Skeletal muscle tissue (tissue), 4 donors: ENCODE measurements around the gene SLC24A3. TPM values are rescaled to one million over a fixed set of nuclear protein-coding genes. Genes with fewer than 3 reads are reported as not detected.

Source experiments
- H3K27ac ChIP-seq: one replicate; pipeline ENCODE4 v1.7.0; 2013; ENCODE audit warnings: mild to moderate bottlenecking, low read depth, low read length, inconsistent platforms
- H3K27me3 ChIP-seq, 3 donors: one replicate each; pipeline ENCODE4 v1.7.0; 2013; ENCODE audit warnings: low read length in 3 of 3; ENCODE audit not compliant: control insufficient read depth in 3 of 3, insufficient read depth in 3 of 3
- H3K36me3 ChIP-seq, 3 donors: one replicate each; pipeline ENCODE4 v1.7.0; 2013; ENCODE audit warnings: low read length in 3 of 3; ENCODE audit not compliant: control insufficient read depth in 3 of 3, insufficient read depth in 3 of 3
- H3K4me1 ChIP-seq, 3 donors: one replicate each; pipeline ENCODE4 v1.7.0; 2013; ENCODE audit warnings: low read length in 3 of 3, mild to moderate bottlenecking in 3 of 3; ENCODE audit not compliant: control insufficient read depth in 3 of 3, insufficient read depth in 3 of 3
- H3K4me3 ChIP-seq, 3 donors: one replicate each; pipeline ENCODE4 v1.7.0; 2013; ENCODE audit warnings: low read length in 3 of 3
- H3K9ac ChIP-seq, 3 donors: one replicate each; pipeline ENCODE4 v1.7.0; 2013; ENCODE audit warnings: low read length in 3 of 3, mild to moderate bottlenecking in 3 of 3, moderate library complexity in 2 of 3, low read depth in 1 of 3
- H3K9me3 ChIP-seq, 3 donors: one replicate each; pipeline ENCODE4 v1.7.0; 2013; ENCODE audit warnings: low read length in 3 of 3; ENCODE audit not compliant: control insufficient read depth in 3 of 3
- total RNA-seq: library from RNA; depleted of rRNA; stranded (reverse); fragments of >200 nt; gene quantifications from one replicate; pipeline ENCODE4 v1.2.3, GENCODE V29; 2014
- donor health status: Osteomylitis.

The SLC24A3 gene
- total RNA-seq, 1 donor from 2014 or later, result 15.7 TPM

DNA sequence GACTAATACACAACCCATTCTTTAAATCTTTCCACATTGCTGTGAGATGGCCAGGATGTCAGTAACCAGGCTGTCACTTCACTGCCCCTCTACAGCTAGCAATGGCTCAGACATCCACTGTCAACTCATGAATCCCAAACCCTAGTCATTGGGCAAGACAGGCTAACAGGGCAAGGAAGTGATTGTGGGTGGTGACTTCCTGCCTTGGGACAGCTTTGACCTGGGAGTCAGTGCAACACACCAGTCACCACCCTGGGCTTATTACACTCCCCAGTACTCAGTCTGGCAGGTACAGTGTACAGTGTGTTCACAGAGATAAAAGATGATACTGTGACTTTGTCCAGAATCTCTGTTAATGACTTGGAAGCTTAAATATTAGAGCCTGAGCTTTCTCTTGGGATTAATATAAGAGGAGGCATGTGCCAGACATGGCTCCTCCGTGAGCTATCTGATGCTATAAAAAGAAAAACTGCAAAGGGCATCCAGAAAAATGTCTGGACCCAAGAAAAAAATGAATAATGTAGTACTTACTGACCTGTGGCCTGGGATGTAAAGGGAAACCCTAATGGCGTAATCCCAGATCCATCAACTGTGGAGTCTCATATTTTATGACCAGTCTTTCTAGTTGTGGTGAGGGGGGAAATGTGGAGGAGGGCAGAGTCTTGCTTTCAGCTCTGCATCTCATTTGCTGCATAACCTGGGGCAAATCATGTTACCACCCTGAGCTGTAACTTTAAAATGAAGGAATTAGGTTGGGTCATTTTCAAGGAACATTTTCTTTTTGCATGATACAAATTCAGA lies 244.4 kb downstream of the SLC24A3 start:
- no peaks in the 10 kb centered on the region for H3K36me3 ChIP-seq
- peak overlapping the region; percentile 64 for H3K27ac ChIP-seq
- H3K27me3 ChIP-seq, result no peaks in the 10 kb centered on the region

DNA sequence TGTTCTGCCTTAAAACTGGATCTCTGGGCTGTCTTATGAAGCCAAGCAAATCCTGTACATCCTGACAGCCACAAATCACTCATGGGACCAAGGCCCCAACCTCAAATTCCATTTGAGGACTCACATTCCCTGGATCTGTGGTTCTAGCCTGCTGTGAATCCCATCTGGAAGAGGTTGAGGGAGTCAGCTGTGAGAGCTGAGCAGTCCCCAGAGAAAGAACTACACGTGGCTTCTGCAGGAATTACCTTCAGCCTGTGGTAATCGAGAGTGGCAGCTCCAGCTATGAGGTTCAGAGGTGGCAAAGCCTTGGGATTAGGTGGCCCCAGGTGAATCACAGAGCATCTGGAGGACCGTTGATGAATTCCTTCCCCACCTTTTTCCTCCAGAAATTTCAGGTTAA lies 245.2 kb downstream of the SLC24A3 start:
- H3K4me3 ChIP-seq, result no peak overlapping the region
- no peaks in the 10 kb centered on the region for H3K9me3 ChIP-seq
- H3K27ac ChIP-seq, result peak overlapping the region; percentile 1
- no peak overlapping the region for H3K9ac ChIP-seq
- no peaks in the 10 kb centered on the region for H3K27me3 ChIP-seq
- no peaks in the 10 kb centered on the region for H3K36me3 ChIP-seq
- peaks cover 27 to 40% (median 37%) of the 10 kb centered on the region in 3 donors for H3K4me1 ChIP-seq

More for the DNA sequence above, 244.4 kb downstream of the SLC24A3 start:
- H3K9me3 ChIP-seq, result no peaks in the 10 kb centered on the region
- H3K4me1 ChIP-seq, result peaks cover 35 to 45% (median 45%) of the 10 kb centered on the region in 3 donors
- H3K4me3 ChIP-seq, result peak overlapping the region in 2 of 3 donors; percentile 11 to 29
- H3K9ac ChIP-seq, result no peak overlapping the region

- Histone ChIP-seq H3K9me3 (no peaks in the 10 kb centered on the region), H3K27ac (no peak overlapping the region), H3K9ac (no peak overlapping the region), H3K27me3 (no peaks in the 10 kb centered on the region), H3K36me3 (no peaks in the 10 kb centered on the region), H3K4me1 (peaks cover 21 to 42% (median 39%) of the 10 kb centered on the region in 3 donors), H3K4me3 (no peak overlapping the region)
Observed at GRCh38 chr20:19460386-19460785, 247.9 kb downstream of the SLC24A3 start.

- H3K27me3 ChIP-seq, result no peaks in the 10 kb centered on the region
- H3K36me3 ChIP-seq, result no peaks in the 10 kb centered on the region
- peaks cover 19 to 45% (median 34%) of the 10 kb centered on the region in 3 donors for H3K4me1 ChIP-seq
- no peak overlapping the region for H3K9ac ChIP-seq
- H3K4me3 ChIP-seq, result no peak overlapping the region
- no peak overlapping the region for H3K27ac ChIP-seq
- no peaks in the 10 kb centered on the region for H3K9me3 ChIP-seq
Observed at GRCh38 chr20:19462491-19462890, 250.0 kb downstream of the SLC24A3 start.

DNA sequence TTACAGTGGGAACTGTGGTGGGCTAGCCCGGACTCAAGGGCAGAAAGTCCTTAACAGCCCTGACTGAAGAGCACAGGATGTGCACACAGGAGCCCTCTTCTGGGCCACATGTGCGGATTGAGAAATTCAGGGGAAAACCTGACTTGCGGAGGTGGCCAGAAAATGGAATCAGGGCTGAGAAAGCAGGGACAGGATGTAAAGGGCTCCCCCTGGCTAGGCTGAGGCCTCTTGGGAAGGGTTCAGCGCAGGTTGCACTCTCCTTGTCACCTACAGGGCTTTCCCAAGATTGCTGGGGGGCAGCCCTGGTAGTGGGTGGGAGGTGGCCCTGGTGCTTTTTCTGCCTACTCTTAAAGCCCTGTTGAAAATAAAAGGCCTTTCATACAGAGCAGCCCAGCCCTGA lies 251.2 kb downstream of the SLC24A3 start:
- Histone ChIP-seq H3K4me1 (peaks cover 14 to 40% (median 30%) of the 10 kb centered on the region in 3 donors), H3K27ac (no peak overlapping the region), H3K4me3 (no peak overlapping the region), H3K27me3 (no peaks in the 10 kb centered on the region), H3K9me3 (no peaks in the 10 kb centered on the region), H3K36me3 (no peaks in the 10 kb centered on the region), H3K9ac (no peak overlapping the region)

DNA sequence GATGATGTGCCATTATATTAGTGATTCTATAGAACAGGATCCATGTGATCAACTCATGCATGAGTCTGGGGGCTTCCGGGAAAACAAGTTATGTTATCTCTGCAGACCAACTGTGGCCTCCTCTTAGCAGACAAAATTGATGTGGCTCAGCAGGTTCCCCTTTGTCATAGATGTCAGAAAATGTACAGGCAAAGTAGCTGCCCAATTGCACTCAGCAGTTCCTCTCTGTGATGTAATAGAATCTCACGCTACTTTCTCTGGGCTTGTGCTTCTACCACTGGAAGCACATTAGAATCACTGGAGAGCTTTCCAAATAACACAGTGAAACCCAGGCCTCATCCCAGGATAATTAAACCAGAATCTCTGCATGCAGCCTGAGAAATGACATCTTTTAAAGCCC lies 253.1 kb downstream of the SLC24A3 start:
- H3K27me3 ChIP-seq, result no peaks in the 10 kb centered on the region

DNA sequence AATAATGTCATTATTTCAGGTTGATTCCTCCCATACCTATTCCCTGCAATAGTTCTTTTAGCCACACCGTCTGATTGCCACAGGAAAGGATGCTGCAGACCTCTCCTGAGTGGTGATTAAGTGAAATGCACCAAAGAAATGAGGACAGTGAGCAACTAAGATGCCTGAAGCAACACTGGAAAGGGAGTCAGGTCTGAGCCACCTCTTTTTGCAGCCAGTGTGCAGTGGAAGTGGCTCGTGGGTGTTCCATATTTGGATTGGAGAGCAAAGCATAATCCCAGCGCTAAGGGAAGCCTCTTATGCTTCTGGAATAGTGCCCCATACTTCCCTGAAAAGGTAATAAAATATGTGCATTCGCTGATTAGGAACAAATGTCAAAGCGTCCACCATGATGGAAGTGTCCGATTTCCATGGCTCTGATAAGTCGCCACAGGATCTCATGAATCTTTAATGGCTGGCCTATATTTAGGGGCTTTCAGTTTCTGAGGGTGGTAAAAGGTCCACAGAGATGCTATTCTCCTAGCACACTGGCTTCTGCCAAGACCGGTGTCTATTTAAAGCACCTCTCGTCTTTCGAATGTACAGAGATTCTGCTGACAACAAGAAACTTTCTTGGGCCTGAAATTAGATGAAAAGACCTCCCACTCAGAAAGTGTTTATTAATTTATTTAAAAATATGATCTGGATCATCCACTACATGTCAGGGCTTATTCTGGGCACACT lies 253.9 kb downstream of the SLC24A3 start:
- H3K4me3 ChIP-seq, result peak overlapping the region; percentile 1 to 52 (median 41)
- peaks cover 14 to 53% (median 29%) of the 10 kb centered on the region in 3 donors for H3K4me1 ChIP-seq
- peak overlapping the region; percentile 58 for H3K27ac ChIP-seq
- no peaks in the 10 kb centered on the region for H3K9me3 ChIP-seq
- no peaks in the 10 kb centered on the region for H3K36me3 ChIP-seq
- H3K9ac ChIP-seq, result peak overlapping the region in 1 of 3 donors; percentile 8
- H3K27me3 ChIP-seq, result no peaks in the 10 kb centered on the region

More for the DNA sequence above, 253.1 kb downstream of the SLC24A3 start:
- H3K27ac ChIP-seq, result no peak overlapping the region
- no peak overlapping the region for H3K9ac ChIP-seq
- H3K4me3 ChIP-seq, result no peak overlapping the region
- peaks cover 14 to 49% (median 29%) of the 10 kb centered on the region in 3 donors for H3K4me1 ChIP-seq
- no peaks in the 10 kb centered on the region for H3K36me3 ChIP-seq
- no peaks in the 10 kb centered on the region for H3K9me3 ChIP-seq

DNA sequence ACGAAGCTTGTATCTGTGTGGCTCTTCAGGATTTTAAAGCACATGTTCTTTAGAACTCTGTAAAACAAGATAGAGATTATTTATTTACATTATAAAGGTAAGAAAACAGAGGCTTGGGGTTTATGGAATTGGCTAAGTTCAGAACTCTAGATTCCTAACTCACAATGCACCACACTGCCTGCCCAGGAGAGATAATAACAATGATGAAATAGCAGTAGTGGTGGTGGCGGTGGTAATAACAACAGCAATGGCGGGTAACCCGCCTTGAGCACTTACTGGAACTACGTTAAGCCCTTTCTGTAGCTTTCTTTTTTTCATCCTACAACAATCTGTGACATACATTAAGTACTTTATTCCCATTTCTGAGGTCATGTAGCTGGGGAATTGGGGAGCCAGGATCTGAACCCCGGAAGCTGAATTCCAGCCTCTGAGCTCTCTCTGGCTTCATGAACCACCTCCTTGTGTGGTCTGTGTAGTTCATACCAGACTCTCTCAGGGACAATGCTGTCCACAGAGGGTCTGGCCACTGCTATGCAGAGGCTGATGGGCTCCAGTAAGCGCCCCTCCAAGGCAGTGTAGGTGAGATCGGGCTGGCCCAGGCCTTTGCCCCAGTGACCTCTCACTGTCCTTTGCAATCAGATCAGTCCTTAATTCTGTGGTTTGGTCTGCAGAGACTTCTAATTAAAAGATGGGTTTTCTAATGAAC lies 260.9 kb downstream of the SLC24A3 start:
- peak overlapping the region in 1 of 3 donors; percentile 23 for H3K9ac ChIP-seq
- no peak overlapping the region for H3K27ac ChIP-seq
- H3K36me3 ChIP-seq, result no peaks in the 10 kb centered on the region
- no peaks in the 10 kb centered on the region for H3K9me3 ChIP-seq
- H3K4me1 ChIP-seq, result peaks cover 2 to 19% (median 6%) of the 10 kb centered on the region in 3 donors
- H3K4me3 ChIP-seq, result no peak overlapping the region
- no peaks in the 10 kb centered on the region for H3K27me3 ChIP-seq

- Histone ChIP-seq H3K36me3 (no peaks in the 10 kb centered on the region), H3K4me3 (no peak overlapping the region), H3K9me3 (no peaks in the 10 kb centered on the region), H3K4me1 (peaks cover 2 to 19% (median 4%) of the 10 kb centered on the region in 3 donors), H3K9ac (no peak overlapping the region), H3K27me3 (no peaks in the 10 kb centered on the region), H3K27ac (no peak overlapping the region)
Observed at GRCh38 chr20:19473922-19474286, 261.5 kb downstream of the SLC24A3 start.
